Keratinocyte (primary cell): ENCODE results near the gene ST8SIA5. TPM values are rescaled to one million over a fixed set of nuclear protein-coding genes. Genes with fewer than 3 reads are reported as not detected.

ENCODE experiments used
- DNase-seq: peaks from one replicate; pipeline ENCODE4 v3.0.0-alpha.2; 2011; ENCODE audit warnings: low read depth, missing footprints, low spot score
- FAIRE-seq: peaks from 2 replicates; lab custom pipeline; 2011; peaks lifted over from hg19 to GRCh38; lab: Jason Lieb, UNC
- H2AFZ ChIP-seq: 2 replicates; pipeline ENCODE4 v1.6.0; 2012; ENCODE audit warnings: low read length, control low read depth, inconsistent platforms; ENCODE audit not compliant: control insufficient read depth
- H3K27ac ChIP-seq: 2 replicates; pipeline ENCODE4 v1.5.1; 2011; ENCODE audit warnings: low read length; ENCODE audit not compliant: control insufficient read depth, insufficient read depth
- H3K27me3 ChIP-seq: 3 replicates; pipeline ENCODE4 v1.6.0; 2011; ENCODE audit warnings: low read length; ENCODE audit not compliant: control insufficient read depth, insufficient read depth; ENCODE audit errors: extremely low read depth
- H3K36me3 ChIP-seq, 2 experiments: 2 replicates in 1 of 2; 3 replicates in 1 of 2; pipeline ENCODE4 v1.5.1; 2011; ENCODE audit warnings: low read length in 2 of 2, mild to moderate bottlenecking in 1 of 2; ENCODE audit not compliant: control insufficient read depth in 2 of 2, insufficient read depth in 2 of 2; ENCODE audit errors: extremely low read depth in 1 of 2
- H3K4me1 ChIP-seq: 3 replicates; pipeline ENCODE4 v1.5.1; 2011; ENCODE audit warnings: low read length; ENCODE audit not compliant: control insufficient read depth, insufficient read depth; ENCODE audit errors: extremely low read depth
- H3K4me2 ChIP-seq: 3 replicates; pipeline ENCODE4 v1.6.0; 2011; ENCODE audit warnings: low read depth, low read length; ENCODE audit not compliant: control insufficient read depth, insufficient read depth; ENCODE audit errors: extremely low read depth
- H3K4me3 ChIP-seq, 3 experiments: fragments of 200-600 bp in 1 of 3; sonication (generic) in 1 of 3; 2 replicates in 2 of 3; 3 replicates in 1 of 3; pipeline ENCODE4 v1.5.1; 2011 to 2016; ENCODE audit warnings: low read length in 3 of 3, mild to moderate bottlenecking in 3 of 3, control low read depth in 2 of 3, inconsistent platforms in 1 of 3, low read depth in 1 of 3, mixed read lengths in 1 of 3, mixed run types in 1 of 3, moderate library complexity in 1 of 3; ENCODE audit not compliant: control insufficient read depth in 2 of 3, insufficient read depth in 2 of 3; ENCODE audit errors: extremely low read depth in 1 of 3
- H3K79me2 ChIP-seq: 2 replicates; pipeline ENCODE4 v1.6.0; 2012; ENCODE audit warnings: low read length; ENCODE audit not compliant: control insufficient read depth, insufficient read depth
- H3K9ac ChIP-seq: 3 replicates; pipeline ENCODE4 v1.6.0; 2011; ENCODE audit warnings: low read length; ENCODE audit not compliant: control insufficient read depth, insufficient read depth; ENCODE audit errors: extremely low read depth
- H3K9me1 ChIP-seq: 3 replicates; pipeline ENCODE4 v1.6.0; 2011; ENCODE audit warnings: low read length; ENCODE audit not compliant: control insufficient read depth, insufficient read depth; ENCODE audit errors: extremely low read depth
- H3K9me3 ChIP-seq: 2 replicates; pipeline ENCODE4 v1.5.1; 2012; ENCODE audit warnings: low read depth, low read length; ENCODE audit not compliant: control insufficient read depth
- H4K20me1 ChIP-seq: 3 replicates; pipeline ENCODE4 v1.6.0; 2011; ENCODE audit warnings: low read length; ENCODE audit not compliant: control insufficient read depth, insufficient read depth; ENCODE audit errors: extremely low read depth
- CTCF ChIP-seq, 3 experiments: IDR thresholded peaks in 1 of 3; conservative IDR thresholded peaks in 1 of 3; optimal IDR thresholded peaks in 1 of 3; 2 replicates in 2 of 3; 3 replicates in 1 of 3; pipeline versions ENCODE3 to v1.5.1; 2011; ENCODE audit warnings: low read length in 3 of 3, mild to moderate bottlenecking in 3 of 3, moderate library complexity in 2 of 3, control low read depth in 1 of 3, inconsistent platforms in 1 of 3; ENCODE audit not compliant: insufficient read depth in 2 of 3; ENCODE audit errors: extremely low read depth in 1 of 3
- EZH2 ChIP-seq: IDR thresholded peaks from one replicate; pipeline ENCODE4 v1.6.1; 2012; ENCODE audit warnings: inconsistent platforms, mild to moderate bottlenecking, low read length, moderate library complexity
- dilution Hi-C: fragments of 300-500 bp; cut with MboI; formaldehyde crosslinking; loops from one replicate; pipeline ENCODE4 v1.7.0; 2020; ENCODE audit warnings: low sequenced_read_pairs; ENCODE audit not compliant: extremely low pct_ligation_motif_present
- polyA plus RNA-seq, 5 experiments: library from polyadenylated mRNA; depleted of rRNA in 3 of 5; stranded (reverse) in 3 of 5; stranded (forward) in 1 of 5; unstranded in 1 of 5; fragments of >200 nt; gene quantifications; 1 replicate in 1 of 5; 2 replicates in 3 of 5; 3 replicates in 1 of 5; pipeline versions ENCODE4 v1.2.1 to v1.2.3, GENCODE V29; 2011 to 2012; ENCODE audit warnings: missing spikeins in 2 of 5, low read depth in 1 of 5, low replicate concordance in 1 of 5

The ST8SIA5 gene
- polyA plus RNA-seq, 1 donor (not counting 4 experiments of a cell fraction or from before 2014, with no cell fraction given) = under 0.01 TPM

GRCh38 chr18:46761059-46761769, 4.4 kb upstream of the ST8SIA5 start:
- Histone ChIP-seq H4K20me1 (no peaks in the 10 kb centered on the region), H3K36me3 (no peaks in the 10 kb centered on the region), H3K27ac (no peak overlapping the region), H3K9ac (no peak overlapping the region), H3K4me3 (no peak overlapping the region), H3K27me3 (peaks cover 43% of the 10 kb centered on the region), H3K9me1 (no peaks in the 10 kb centered on the region), H3K4me2 (no peak overlapping the region), H3K4me1 (no peaks in the 10 kb centered on the region), H2AFZ (no peak overlapping the region), H3K9me3 (no peaks in the 10 kb centered on the region), H3K79me2 (no peaks in the 10 kb centered on the region)
- FAIRE-seq (no peak), DNase-seq (no peak)
- dilution Hi-C loops = no loop called here
- TF ChIP-seq CTCF (optimal IDR thresholded peaks at IDR 0.05 in 1 of 3, IDR thresholded peaks at IDR 0.05 in 1 of 3, conservative IDR thresholded peaks at IDR 0.05 in 1 of 3; ENCODE audit: extremely low read depth in 1 of 3, insufficient read depth in 2 of 3, low read length in 3 of 3) (no peak), EZH2 (no peak)

- H3K4me3 ChIP-seq = no peak overlapping the region
- no peaks in the 10 kb centered on the region for H3K79me2 ChIP-seq
- TF ChIP-seq EZH2 (no peak), CTCF (optimal IDR thresholded peaks at IDR 0.05 in 1 of 3, IDR thresholded peaks at IDR 0.05 in 1 of 3, conservative IDR thresholded peaks at IDR 0.05 in 1 of 3; ENCODE audit: extremely low read depth in 1 of 3, insufficient read depth in 2 of 3, low read length in 3 of 3) (no peak)
- peaks cover 56% of the 10 kb centered on the region for H3K27me3 ChIP-seq
- H2AFZ ChIP-seq = no peak overlapping the region
- DNase-seq (no peak), FAIRE-seq (no peak)
- H3K4me2 ChIP-seq = no peak overlapping the region
- H3K9ac ChIP-seq = no peak overlapping the region
- no peak overlapping the region for H3K27ac ChIP-seq
- H3K4me1 ChIP-seq = no peaks in the 10 kb centered on the region
- no peaks in the 10 kb centered on the region for H3K9me1 ChIP-seq
- H3K36me3 ChIP-seq = no peaks in the 10 kb centered on the region
- no peaks in the 10 kb centered on the region for H3K9me3 ChIP-seq
- no peaks in the 10 kb centered on the region for H4K20me1 ChIP-seq
- dilution Hi-C loops = no loop called here
Observed at GRCh38 chr18:46759890-46760289, 3.0 kb upstream of the ST8SIA5 start.
